ENCODE measurements around the gene FOXF1.

The FOXF1 gene

DNA sequence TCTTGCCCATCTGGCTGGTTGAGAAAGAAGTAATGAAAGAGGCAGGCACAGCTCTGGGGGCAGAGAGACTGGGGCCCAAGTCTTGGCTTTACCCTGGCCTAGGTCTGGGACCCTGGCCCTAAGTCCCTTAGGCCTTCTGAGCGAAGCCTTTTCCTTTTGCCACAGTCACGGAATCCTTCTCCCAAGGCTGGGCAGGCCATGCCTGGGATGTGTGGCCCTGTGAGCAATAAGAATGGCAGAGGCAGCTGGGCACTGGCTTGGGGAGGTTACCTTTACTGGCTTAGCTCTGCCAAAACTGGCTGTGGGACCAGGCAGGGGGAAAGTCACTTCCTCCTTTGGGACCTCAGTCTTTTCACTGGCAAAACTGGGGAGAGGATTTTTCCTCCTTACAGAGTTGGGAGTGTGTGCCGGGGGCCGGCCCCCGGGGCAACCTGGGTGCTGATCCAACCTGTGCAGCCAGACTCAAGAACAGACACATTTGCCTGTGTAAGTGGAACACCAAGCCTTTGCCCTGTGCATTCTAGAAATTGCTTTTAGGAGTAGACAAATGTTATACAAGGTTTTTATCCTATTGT is 12.9 kb downstream of the FOXF1 start:
- no peak overlapping the region for H3K4me3 ChIP-seq (ENCODE audit: low read depth, low read length)
- no peak for DNase-seq (ENCODE audit: low read depth)
- TF ChIP-seq CTCF (IDR thresholded peaks at IDR 0.05; ENCODE audit: insufficient read depth, low read depth, low read length, missing control alignments): no peak

DNA sequence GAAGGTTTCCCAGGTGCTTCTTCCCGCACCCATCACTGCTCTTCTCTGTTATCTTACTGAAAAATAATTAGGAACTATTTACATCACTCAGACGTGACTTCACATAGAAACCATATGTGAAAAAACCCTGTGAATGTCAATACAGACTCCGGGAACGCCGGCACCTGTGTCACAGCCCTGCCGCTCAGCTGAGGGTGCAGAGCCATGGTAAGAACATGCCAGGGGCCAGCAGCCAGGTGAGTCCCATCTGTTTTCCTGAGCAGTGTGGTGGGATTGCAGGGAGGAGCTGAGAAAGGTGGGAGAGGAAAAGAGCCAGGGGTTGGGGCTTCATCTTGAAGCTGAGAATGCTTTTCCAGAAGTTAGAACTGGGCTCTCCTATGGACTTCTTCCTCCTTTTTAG is 13.7 kb downstream of the FOXF1 start:
- DNase-seq (ENCODE audit: low read depth): no peak
- TF ChIP-seq CTCF (IDR thresholded peaks at IDR 0.05; ENCODE audit: insufficient read depth, low read depth, low read length, missing control alignments): no peak
- H3K4me3 ChIP-seq (ENCODE audit: low read depth, low read length): no peak overlapping the region

DNA sequence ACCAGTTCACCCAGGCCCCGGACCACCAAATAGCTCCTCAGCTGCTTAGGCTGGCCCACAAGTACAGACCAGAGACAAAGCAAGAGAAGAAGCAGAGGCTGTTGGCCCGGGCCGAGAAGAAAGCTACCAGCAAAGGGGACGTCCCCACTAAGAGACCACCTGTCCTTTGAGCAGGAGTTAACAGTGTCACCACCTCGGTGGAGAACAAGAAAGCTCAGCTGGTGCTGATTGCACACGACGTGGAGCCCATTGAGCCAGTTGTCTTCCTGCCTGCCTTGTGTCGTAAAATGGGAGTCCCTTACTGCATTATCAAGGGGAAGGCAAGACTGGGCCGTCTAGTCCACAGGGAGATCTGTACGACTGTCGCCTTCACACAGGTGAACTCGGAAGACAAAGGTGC is 15.4 kb downstream of the FOXF1 start:
- DNase-seq (ENCODE audit: low read depth): no peak
- no peak overlapping the region for H3K4me3 ChIP-seq (ENCODE audit: low read depth, low read length)
- TF ChIP-seq CTCF (IDR thresholded peaks at IDR 0.05; ENCODE audit: insufficient read depth, low read depth, low read length, missing control alignments): no peak

DNA sequence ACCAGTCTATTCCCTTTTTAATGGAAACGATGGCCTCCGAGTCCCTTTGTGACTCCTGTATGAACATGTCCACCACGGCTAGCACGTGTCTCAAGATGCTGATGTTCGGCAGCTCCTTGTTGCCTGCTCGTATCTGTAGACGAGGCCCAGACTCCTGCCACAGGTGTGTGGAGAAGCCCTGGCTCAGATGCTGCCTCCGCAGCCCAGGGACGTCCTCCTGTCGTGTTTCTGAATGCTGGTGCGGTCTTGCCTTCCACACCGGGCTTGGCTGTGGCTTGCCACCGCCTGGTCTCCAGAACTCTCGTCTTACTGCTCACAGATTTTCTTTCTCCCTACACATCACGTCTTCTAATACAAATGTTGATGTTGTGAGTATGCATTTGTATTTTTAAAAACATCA is 17.0 kb downstream of the FOXF1 start:
- no peak overlapping the region for H3K4me3 ChIP-seq (ENCODE audit: low read depth, low read length)
- no peak for TF ChIP-seq CTCF (IDR thresholded peaks at IDR 0.05; ENCODE audit: insufficient read depth, low read depth, low read length, missing control alignments)
- DNase-seq (ENCODE audit: low read depth): no peak

DNA sequence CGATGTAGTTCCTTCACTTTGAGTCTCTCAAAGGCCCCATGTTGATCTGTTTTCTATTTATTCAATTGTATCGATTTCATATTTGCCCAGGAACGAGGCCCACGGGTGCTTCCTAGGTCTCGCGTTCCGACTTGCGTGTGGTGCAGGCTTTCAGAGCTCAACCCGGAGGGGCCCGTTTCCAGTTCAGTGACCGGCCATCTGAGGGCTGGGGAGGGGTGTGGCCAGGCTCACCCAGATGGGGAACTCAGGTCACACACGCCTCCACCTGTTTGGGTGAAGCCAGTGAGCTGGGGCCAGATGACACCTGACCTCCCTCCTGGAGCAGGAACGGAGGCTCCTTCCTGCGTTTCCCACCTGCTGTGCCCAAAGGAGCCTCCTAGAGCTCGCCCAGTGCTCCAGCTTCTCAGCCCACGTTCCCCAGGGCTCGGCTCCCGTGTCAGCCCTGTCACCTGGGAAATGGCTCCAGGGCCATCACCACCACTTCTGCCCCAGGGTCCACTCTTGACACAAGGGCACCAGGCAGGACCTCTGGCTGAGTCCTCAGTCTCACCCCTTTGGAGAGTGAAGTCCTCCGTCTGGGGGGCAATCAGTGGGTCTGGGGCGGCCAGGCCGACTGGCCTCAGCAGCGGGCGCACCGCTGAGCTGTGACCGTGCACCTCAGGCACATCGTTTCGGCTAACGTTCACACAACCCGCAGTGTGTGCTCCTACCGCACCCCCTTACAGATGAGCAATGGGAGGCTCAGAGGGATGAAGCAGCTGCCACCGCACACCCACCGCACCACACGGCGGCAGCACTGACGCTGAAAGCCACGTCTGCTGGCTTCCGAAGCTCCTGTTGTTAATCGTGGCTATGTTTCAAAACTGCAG is 18.0 kb downstream of the FOXF1 start:
- no peak for DNase-seq (ENCODE audit: low read depth)
- no peak for TF ChIP-seq CTCF (IDR thresholded peaks at IDR 0.05; ENCODE audit: insufficient read depth, low read depth, low read length, missing control alignments)
- no peak overlapping the region for H3K4me3 ChIP-seq (ENCODE audit: low read depth, low read length)

DNA sequence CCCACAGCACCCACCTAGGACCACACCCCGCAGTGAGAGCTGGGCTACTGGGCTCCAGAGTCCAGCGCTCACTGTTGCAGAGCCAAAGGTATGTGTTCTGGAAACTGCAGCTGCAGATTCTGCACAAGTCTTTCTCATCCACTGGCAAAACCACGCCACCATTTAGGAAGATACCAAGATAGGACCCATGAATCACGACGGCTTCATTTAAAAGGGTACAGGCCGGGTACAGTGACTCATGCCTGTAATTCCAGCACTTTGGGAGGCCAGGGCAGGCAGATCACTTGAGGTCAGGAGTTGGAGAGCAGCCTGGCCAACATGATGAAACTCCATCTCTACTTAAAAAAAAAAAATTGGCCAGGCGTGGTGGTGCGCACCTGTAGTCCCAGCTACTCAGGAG is 18.8 kb downstream of the FOXF1 start:
- no peak for DNase-seq (ENCODE audit: low read depth)
- no peak for TF ChIP-seq CTCF (IDR thresholded peaks at IDR 0.05; ENCODE audit: insufficient read depth, low read depth, low read length, missing control alignments)
- no peak overlapping the region for H3K4me3 ChIP-seq (ENCODE audit: low read depth, low read length)
